ENCODE results near the gene AVP.

Gene AVP

GRCh38 chr20:3047486-3048419, 36.8 kb downstream of the AVP start:
- DNase-seq (ENCODE audit: low read depth) = no peak

GRCh38 chr20:3046677-3047462, 37.7 kb downstream of the AVP start:
- no peak for DNase-seq (ENCODE audit: low read depth)

DNA sequence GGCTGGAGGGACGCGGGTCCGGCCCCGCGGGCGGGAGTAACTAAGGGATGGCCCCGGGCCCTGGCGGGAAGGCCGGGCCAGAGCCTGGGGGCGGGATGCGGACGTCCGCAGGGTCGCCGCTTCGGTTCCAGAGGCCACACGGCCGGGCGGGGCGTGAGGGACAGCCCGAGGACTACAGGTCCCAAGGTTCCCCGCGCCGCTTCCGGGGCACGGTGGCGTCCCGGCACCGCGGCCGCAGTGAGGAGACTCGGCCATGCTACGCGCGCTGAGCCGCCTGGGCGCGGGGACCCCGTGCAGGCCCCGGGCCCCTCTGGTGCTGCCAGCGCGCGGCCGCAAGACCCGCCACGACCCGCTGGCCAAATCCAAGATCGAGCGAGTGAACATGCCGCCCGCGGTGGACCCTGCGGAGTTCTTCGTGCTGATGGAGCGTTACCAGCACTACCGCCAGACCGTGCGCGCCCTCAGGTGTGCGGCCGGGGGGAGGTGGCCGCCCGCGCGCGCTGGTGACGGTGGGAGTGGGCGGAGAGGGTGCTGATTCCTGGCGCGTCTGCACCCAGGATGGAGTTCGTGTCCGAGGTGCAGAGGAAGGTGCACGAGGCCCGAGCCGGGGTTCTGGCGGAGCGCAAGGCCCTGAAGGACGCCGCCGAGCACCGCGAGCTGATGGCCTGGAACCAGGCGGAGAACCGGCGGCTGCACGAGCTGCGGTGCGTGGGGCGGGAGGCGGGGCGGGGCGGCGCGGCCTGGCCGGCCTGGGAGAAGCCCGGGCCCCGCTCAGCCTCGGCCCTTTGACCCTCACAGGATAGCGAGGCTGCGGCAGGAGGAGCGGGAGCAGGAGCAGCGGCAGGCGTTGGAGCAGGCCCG, 38.5 kb downstream of the AVP start, which contains the start of gene MRPS26:
Gene MRPS26, plus strand, starts transcription at position 237 of the 861 bp plus-strand sequence. Its CDS starts 17 bp downstream, at position 254.
- peak; percentile 84 for DNase-seq (ENCODE audit: low read depth)

DNA sequence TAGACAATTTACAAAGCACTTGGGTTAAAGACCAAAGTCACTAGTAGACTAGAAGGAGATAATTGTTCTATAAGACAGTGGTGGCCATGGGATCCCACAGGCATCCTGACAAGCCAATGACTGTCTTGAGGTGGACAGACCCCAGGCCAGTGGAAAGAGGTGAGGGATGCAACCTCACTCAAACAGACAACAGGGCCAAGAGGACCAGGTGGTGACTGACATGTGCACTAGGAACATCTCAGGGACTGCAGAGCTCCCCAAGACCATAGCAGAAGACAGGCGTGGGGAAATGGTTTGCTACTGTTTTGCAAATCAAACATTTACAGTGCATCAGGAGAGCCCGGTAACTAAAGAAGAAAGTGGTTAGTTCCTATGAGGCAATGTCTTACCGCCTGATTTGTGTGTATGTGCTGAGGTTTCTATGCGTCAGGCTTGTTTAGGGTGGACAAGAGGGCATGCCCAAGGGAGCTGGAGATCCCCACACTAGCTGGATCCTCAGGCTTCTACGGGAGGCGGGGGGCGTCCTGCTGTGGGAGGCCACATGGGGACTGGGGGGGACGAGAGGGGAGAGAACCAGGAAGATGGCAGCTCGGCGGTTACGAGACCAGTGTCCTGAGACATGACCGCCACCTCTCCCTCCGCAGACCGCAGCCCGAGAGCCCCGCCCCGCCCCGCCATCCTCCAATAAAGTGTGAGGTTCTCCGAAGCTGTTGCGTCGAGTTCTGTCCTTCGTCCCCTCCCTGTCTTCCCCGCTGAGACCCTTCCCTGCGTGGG, 39.3 kb downstream of the AVP start:
- DNase-seq (ENCODE audit: low read depth) = peak; percentile 66

GRCh38 chr20:3044336-3044965, 40.1 kb downstream of the AVP start:
- no peak for DNase-seq (ENCODE audit: low read depth)

- no peak for DNase-seq (ENCODE audit: low read depth)
Measured at GRCh38 chr20:3043322-3043721, 41.2 kb downstream of the AVP start, which contains the start of gene GNRH2. Gene GNRH2, plus strand, starts transcription at chr20:3043622. Its CDS starts 793 bp downstream, at chr20:3044415.

GRCh38 chr20:3042625-3043024, 41.9 kb downstream of the AVP start:
- DNase-seq (ENCODE audit: low read depth) = no peak

- DNase-seq (ENCODE audit: low read depth) = no peak
Measured at GRCh38 chr20:3041854-3042409, 42.6 kb downstream of the AVP start.

DNA sequence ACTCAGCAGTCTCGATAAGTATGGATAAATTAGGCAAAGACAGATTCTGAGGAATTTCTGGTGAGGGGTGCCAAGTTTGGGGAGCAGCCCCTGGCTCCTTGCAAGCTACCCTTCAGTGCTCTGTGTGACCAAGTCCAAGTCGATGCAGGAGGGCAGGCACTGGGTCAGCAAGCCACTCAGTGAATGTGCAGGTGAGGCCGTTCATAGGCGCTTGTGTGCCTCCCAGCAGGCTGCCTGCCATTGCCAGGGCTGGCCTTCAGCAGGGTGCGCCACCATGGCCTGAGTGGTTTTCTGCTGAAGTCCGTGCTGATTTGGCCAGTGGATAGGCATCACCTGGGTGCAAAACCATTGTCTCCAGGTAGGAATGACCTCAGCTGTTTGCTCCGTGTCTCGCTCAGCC, 44.4 kb downstream of the AVP start:
- DNase-seq (ENCODE audit: low read depth) = no peak

DNA sequence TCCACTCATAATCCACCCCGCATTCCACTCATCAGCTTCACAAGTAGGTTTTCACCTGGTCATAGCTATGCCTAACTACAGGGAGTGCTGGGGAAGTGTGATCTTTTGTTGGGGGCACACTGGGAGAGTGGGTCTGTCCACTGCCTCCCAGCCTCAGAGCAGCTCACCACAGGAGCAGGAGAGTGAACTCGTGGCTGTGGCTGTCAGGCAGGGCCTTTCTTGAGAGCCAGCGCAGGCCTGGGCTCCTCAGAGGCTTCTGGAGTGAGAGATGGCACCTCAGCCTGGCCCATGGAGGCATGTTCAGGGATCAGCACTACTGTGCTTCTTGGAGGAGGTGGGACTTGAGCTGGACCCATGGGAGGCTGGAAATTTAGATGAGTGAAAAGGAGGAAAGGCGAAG, 45.1 kb downstream of the AVP start:
- DNase-seq (ENCODE audit: low read depth) = no peak

DNA sequence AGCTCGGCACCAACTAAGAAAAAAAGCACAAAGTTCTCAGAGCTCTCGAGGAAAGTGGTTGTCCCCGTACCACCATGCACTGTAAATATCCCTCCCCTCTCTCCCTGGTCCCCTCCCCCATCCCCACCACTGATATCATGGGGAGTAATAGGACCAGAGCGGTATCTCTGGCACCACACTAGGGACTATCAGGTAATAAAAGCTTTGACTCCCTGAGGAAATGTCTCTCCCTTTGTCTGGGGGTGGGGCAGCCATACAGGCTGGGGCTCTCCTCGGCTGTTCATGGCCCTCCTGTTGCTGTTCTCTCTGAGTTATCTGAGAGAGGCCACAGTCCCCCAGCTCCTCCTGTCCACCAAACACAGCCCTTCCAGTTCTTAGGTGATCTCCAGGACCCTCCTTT, 46.1 kb downstream of the AVP start:
- DNase-seq (ENCODE audit: low read depth) = no peak

GRCh38 chr20:3037654-3038053, 46.9 kb downstream of the AVP start:
- no peak for DNase-seq (ENCODE audit: low read depth)

DNA sequence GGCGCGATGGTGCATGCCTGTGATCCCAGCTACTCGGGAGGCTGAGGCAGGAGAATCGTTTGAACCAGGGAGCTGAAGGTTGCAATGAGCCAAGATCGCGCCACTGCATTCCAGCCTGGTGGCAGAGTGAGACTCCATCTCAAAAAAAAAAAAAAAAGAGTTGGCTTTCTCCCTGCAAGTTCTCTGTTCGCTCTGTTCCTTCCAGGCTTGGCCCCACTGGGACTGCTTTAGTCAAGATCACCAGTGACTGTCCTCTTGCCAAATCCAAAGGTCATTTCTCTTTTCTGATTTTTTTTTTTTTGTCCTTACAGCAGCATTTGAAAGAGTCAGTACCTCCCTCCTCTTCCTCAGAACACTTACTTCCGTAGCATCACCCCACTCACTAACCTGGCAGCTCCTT, 51.9 kb downstream of the AVP start:
- no peak for DNase-seq (ENCODE audit: low read depth)
